G401.6 (cell line): ENCODE results near the gene SLC26A9.
"Not testable (repeated sequence)": the region's sequence is repeated elsewhere in the genome, so short reads cannot be mapped to it uniquely, and the experiment has no call there.

Experiments used
- FAIRE-seq: peaks from 2 replicates; lab custom pipeline; 2012; peaks lifted over from hg19 to GRCh38; lab: Jason Lieb, UNC

SLC26A9 gene

DNA sequence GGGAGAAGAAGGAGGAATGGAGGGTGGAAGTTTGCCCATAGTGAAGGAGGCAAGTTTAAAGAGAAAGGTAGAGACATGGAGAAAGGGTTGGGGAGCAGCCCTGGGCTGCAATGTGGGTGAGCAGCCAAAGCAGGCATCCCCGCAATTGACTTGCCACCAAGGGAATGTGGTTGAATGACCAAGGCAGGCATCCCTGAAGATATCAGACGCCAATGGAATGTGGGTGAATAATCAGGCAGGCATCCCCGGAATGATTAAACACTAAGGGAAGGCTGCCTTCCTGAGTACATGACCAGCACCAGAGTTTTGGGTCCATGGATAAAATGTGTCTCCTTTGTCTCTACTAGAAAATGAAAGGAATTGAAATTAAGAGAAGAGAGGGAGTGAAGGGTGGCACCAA, 53.5 kb downstream of the SLC26A9 start:
- not testable (repeated sequence) for FAIRE-seq

DNA sequence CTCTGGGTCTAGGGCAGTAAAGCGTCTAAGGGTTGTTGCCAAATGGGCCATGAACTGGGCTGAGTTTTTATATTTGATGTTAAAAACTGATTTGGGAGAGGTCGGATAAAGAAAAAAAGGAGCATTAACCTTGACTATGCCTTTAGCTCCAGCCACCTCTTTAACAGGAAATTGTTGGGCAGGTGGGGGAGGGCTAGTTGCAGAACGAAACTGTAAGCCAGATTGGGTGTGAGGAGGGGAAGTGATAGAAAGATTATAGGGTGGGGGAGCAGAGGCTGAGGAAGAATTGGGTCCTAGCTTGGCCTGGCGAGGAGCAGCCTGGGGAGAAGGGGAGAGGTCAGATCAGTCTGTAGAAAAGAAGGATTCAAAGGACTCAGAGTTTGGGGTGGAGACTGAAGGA, 54.2 kb downstream of the SLC26A9 start:
- FAIRE-seq: not testable (repeated sequence)

DNA sequence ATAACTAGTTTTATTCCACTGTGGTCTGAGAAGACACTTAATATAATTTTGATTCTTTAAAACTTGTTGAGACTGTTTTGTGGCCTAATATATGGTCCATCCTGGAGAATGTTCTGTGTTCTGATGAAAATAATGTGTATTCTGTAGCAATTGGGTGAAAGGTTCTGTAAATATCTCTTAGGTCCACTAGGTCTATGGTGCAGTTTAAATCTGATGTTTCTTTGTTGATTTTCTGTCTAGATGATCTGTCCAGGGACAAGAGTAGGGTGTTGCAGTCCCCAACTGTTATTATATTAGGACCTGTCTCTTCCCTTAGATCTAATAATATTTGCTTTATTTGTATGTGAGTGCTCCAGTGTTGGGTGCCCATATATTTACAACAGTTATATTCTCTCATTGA, 59.5 kb downstream of the SLC26A9 start:
- no peak for FAIRE-seq

DNA sequence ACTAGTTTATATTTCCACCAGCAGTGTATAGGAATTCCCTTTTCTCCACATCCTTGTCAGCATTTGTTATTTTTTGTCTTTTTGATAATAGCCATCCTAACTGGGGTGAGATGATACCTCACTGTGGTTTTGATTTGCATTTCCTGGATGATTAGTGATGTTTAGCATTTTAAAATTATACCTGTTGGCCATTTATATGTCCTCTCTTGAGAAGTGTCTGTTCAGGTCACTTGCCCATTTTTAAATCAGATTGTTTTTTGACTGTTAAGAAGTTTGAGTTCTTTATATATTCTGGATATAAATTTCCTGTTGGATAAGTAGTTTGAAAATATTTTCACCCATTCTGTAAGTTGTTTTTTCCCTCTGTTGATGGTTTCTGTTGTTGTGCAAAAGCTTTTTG, 62.3 kb downstream of the SLC26A9 start:
- no peak for FAIRE-seq

DNA sequence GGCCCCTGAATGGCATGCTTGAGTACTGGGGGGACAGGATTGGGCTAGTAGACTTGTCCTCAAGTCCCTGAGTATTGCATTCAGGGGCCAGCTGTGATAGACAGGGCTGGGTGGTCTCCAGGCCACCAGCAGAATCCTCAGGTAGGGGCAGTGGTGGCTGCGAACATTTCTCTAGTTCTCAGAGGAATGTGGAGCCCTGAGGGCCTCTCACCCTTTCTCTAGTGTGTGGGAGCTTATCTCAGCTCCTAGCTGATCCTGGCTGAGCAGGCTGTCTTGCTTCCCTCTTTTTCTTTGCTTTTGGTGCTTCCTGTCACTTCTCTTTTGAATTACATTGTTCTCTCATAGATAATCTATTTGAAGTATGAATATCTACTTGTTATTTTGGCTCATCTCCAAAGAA, 63.3 kb downstream of the SLC26A9 start:
- FAIRE-seq: no peak

DNA sequence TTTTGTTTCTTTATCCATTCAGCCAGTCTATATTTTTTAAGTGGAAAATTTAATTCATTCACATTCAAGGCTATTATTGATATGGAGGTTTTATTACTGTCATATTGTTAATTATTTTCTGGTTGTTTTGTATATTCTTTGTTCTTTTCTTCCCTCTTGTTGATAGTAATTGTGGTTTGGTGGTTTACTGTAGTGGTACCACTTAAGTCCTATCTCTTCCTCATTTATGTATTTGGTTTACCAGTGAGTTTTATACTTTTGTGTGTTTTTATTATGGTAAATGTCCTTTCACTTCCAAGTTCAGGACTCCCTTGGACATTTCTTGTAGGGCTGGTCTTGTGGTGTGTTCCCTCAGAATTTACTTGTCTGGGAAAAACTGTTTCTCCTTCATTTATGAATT, 65.2 kb downstream of the SLC26A9 start:
- no peak for FAIRE-seq

DNA sequence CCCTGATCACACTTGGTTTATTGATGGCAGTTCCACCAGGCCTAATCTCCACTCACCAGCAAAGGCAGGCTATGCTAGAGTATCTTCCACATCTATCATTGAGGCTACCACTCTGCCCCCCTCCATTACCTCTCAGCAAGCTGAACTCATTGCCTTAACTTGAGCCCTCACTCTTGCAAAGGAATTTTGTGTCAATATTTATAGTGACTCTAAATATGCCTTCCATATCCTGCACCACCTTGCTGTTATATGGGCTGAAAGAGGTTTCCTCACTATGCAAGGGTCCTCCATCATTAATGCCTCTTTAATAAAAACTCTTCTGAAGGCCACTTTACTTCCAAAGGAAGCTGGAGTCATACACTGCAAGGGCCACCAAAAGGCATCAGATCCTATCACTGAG, 70.1 kb downstream of the SLC26A9 start:
- not testable (repeated sequence) for FAIRE-seq

DNA sequence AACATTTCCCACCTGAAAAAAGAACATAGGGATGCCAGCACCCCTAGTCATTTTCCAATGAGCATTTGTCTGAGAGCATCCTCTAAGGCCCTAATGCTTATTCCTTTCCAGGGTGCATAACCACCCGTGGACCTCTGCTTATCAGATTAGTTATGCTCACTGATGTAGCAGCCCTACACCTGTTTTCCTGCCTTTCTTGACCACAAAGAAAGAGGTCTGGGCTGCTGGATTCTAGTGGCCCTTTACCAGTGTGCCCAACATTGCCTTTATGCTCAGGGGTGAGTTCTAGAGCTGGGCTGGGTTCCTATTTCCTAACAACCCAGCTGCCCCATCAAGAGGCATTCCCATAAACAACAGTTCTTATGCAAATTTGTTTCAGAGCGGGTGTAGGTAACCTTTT, 73.0 kb downstream of the SLC26A9 start:
- FAIRE-seq: no peak
